HG03558 (cell line): ENCODE results near the gene RALY.

Experiments used
- ATAC-seq: cut with Tn5 transposase; IDR thresholded peaks from one replicate; pipeline ENCODE4 v1.9.1; 2021; ENCODE audit warnings: moderate number of reproducible peaks; ENCODE audit not compliant: unreplicated experiment; ENCODE audit errors: extremely low read depth

RALY gene

GRCh38 chr20:34072778-34073177 is 79.1 kb downstream of the RALY start:
- no peak for ATAC-seq

- no peak for ATAC-seq
Measured at GRCh38 chr20:34074101-34074760, 80.5 kb downstream of the RALY start.

- no peak for ATAC-seq
Measured at GRCh38 chr20:34075647-34076046, 81.9 kb downstream of the RALY start.

- ATAC-seq: no peak
Measured at GRCh38 chr20:34076952-34077351, 83.2 kb downstream of the RALY start.

GRCh38 chr20:34078540-34078939 is 84.8 kb downstream of the RALY start:
- ATAC-seq: no peak

- no peak for ATAC-seq
Measured at GRCh38 chr20:34079818-34080217, 86.1 kb downstream of the RALY start.

GRCh38 chr20:34082232-34082887 is 88.6 kb downstream of the RALY start:
- ATAC-seq: no peak

- no peak for ATAC-seq
Measured at GRCh38 chr20:34083137-34083536, 89.4 kb downstream of the RALY start.

GRCh38 chr20:34083781-34084180 is 90.1 kb downstream of the RALY start:
- ATAC-seq: no peak

GRCh38 chr20:34084227-34084923 is 90.7 kb downstream of the RALY start:
- no peak for ATAC-seq

- no peak for ATAC-seq
Measured at GRCh38 chr20:34085544-34086040, 91.9 kb downstream of the RALY start.

GRCh38 chr20:34088305-34089174 is 94.8 kb downstream of the RALY start:
- ATAC-seq: no peak

GRCh38 chr20:34089175-34089479 is 95.4 kb downstream of the RALY start:
- ATAC-seq: no peak

GRCh38 chr20:34089655-34090345 is 96.1 kb downstream of the RALY start:
- no peak for ATAC-seq

GRCh38 chr20:34090645-34091044 is 96.9 kb downstream of the RALY start:
- no peak for ATAC-seq

- no peak for ATAC-seq
Measured at GRCh38 chr20:34091637-34092200, 98.0 kb downstream of the RALY start.

- no peak for ATAC-seq
Measured at GRCh38 chr20:34093895-34094294, 100.2 kb downstream of the RALY start.

- no peak for ATAC-seq
Measured at GRCh38 chr20:34095825-34096224, 102.1 kb downstream of the RALY start.

GRCh38 chr20:34096699-34097444 is 103.2 kb downstream of the RALY start:
- no peak for ATAC-seq
